GM21390 (cell line): Measurements from ENCODE around the gene SETD6.

Experiments used
- ATAC-seq: cut with Tn5 transposase; IDR thresholded peaks from one replicate; pipeline ENCODE4 v1.9.1; 2021; ENCODE audit not compliant: unreplicated experiment

The SETD6 gene

GRCh38 chr16:58507963-58508670 is 7.2 kb upstream of the SETD6 start:
- no peak for ATAC-seq

GRCh38 chr16:58508671-58509251 is 6.6 kb upstream of the SETD6 start:
- no peak for ATAC-seq

GRCh38 chr16:58509256-58510096 is 5.8 kb upstream of the SETD6 start:
- no peak for ATAC-seq

GRCh38 chr16:58510097-58510775 is 5.1 kb upstream of the SETD6 start:
- ATAC-seq, result no peak

- no peak for ATAC-seq
These were observed 4.3 kb upstream of the SETD6 start for GRCh38 chr16:58510776-58511628.

- ATAC-seq, result peak; percentile 35
These were observed 3.1 kb upstream of the SETD6 start for GRCh38 chr16:58511933-58512815.

- ATAC-seq, result no peak
These were observed 1.4 kb upstream of the SETD6 start for GRCh38 chr16:58513874-58514273.

- peak; percentile 28 for ATAC-seq
These were observed 802 bp downstream of the SETD6 start for GRCh38 chr16:58515871-58516767.

GRCh38 chr16:58516768-58517107 is 1.4 kb downstream of the SETD6 start:
- ATAC-seq, result no peak

DNA sequence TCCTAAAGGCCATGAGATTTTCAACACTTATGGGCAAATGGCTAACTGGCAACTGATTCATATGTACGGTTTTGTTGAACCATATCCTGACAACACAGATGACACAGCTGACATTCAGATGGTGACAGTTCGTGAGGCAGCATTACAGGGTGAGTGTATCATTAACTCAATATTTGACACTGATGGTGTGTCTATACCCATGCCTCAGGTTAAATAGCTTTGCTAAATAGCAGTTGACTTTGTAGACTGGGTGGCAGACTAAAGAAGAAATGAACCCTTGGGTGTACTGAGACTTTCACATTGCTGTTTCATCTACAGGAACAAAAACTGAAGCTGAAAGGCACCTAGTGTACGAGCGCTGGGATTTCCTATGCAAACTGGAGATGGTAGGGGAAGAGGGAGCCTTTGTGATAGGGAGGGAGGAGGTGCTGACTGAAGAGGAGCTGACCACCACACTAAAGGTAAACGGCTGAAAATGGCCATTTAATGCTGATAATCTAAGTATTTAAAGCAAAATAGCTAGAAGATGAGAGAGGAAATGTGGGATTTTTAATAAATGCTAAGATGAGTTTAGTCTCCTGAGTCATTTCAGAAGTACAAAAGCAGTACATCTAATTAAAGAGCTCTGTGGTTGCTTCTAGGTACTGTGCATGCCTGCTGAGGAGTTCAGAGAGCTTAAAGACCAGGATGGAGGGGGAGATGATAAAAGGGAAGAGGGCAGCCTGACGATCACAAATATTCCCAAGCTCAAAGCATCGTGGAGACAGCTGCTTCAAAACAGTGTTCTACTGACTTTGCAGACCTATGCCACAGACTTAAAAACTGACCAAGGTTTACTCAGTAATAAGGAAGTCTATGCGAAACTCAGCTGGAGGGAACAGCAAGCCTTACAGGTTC is 3.0 kb downstream of the SETD6 start:
- peak; percentile 40 for ATAC-seq

DNA sequence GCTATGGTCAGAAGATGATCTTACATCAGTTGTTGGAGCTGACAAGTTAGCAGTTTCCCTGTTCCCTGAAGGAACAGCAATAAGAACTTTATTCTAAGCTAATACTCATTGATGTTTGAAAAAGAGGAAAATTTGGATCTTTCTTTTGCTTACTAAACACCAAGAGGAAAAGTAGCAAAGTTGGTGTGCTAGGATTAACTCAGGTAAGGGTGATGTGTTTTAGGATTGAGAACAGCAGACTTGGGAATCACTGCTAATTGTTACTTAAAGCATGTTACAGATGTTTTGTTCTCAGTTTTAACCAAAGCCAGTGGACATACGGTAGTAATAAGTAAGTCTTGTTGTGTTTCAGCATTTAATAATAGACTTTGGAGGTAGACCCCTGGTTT is 3.7 kb downstream of the SETD6 start:
- ATAC-seq, result no peak

- no peak for ATAC-seq
These were observed 4.4 kb downstream of the SETD6 start for GRCh38 chr16:58519707-58520106.

- no peak for ATAC-seq
These were observed 14.9 kb downstream of the SETD6 start for GRCh38 chr16:58530179-58530578.

GRCh38 chr16:58532414-58532813 is 17.1 kb downstream of the SETD6 start:
- ATAC-seq, result no peak

GRCh38 chr16:58533751-58534470 is 18.6 kb downstream of the SETD6 start:
- ATAC-seq, result no peak

- no peak for ATAC-seq
These were observed 19.8 kb downstream of the SETD6 start for GRCh38 chr16:58535100-58535499.

DNA sequence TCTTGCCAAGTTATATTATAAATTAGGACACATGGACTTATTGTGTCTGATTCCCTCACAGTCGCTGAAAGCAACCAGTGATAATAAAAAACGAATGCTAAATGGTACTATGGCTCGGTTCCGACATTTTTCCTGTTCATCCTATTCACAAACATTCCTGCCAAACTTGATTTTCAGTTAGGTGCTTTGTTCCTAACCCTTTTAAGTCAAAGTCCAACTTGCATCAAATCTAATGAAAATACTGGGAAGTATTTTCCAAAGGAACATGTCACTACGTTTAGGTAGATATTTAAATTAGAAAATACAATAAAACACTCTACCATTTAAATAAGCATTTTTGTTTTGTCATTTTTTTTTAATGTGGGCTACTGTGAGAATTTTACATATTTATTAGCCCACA is 21.0 kb downstream of the SETD6 start:
- ATAC-seq, result no peak
